ENCODE measurements around the gene LOXHD1.

The LOXHD1 gene

DNA sequence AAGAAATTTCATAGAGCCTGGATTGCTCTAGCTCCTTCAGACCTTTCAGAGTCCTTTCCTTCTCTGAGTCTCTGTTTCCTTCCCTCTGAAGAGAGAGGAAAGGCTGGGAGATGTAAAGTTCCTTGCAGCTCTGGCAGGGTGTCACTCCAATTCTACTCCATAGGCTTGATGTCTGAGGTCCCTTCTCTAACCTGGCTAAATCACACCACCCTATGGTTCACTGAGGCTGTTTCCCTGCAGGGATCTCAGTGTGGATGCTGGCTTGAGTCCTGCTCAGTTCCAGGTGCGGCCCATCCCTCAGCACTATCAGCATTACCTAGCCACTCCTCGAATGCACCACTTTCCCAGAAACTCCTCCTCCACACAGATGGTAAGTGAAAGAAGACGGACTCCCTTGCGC is 209.7 kb downstream of the LOXHD1 start:
- no peak for DNase-seq (ENCODE audit: low spot score)

DNA sequence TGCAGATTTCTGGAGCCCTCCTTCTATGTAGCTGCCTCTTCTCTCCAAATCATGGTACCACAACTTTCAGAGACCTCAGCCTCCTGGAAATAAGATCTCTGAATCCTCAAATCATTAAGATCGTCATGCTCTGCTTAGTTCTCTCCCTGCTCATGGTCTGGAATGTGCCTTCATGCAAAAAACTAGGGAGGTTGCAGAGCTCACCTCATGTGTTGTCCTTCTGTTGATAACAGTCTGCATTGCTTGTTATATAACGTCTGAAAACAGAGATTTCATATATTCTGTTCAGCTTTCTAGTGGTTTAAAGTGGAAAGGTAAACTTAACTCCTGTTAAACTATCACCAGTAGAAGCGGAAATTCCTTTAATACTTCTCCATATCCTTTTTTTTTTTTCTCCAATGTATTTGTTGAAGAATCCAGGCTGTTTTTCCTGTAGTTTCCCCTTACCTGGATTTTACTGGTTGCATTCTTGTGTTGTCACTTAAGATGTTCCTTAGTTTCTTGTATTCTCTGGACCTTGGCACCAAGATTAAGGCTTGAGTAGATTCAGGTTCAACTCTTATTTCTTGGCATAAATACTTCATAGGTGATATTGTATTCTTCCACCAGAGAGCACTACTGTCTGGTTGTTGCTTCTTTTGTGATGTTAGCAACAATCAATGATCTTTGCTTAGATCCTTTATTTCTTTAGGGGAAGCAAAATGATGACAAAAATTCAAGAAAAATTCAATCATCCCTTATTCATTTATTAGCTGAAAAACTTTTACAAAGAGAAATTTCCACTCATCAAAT is 211.3 kb downstream of the LOXHD1 start:
- DNase-seq (ENCODE audit: low spot score) = no peak

DNA sequence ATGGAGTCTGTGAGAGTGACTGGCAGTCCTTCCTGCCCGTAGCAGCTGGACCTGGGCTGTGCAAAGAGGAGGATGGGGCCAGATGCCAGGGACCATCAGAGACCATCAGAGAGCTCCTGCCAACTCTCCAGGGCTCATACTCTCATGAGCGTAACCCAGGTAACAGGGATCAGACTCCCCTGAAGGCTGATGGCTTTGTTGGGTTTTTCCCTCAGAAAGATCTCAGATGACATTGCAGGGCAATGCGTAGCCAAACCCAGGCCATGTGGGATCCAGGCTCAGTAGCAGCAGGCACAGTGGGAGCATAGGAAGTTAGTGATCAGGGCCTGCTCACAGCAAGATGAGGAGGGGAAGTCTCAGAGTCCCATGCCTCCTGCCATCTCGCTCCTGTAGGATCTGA is 218.0 kb downstream of the LOXHD1 start:
- no peak for DNase-seq (ENCODE audit: low spot score)

DNA sequence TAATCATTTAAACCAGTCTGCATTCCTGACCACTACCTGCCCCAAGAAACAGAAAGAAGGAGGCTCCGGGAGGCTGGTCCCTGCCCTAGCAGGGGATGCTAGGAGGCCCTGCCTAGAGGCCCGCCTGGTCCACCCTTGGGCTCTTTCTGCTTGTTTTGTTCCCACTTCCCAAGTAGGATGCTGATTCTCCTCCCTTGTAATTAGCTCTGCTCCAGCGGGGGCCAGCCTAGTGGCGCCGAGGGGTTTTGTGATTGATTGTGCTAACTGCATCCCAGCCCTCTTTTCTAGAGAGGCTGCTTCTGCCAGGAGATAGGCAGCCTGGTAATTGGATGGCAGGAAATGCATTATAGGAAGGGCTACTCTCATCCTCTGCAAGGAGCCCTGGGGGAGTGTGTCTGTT is 220.0 kb downstream of the LOXHD1 start:
- no peak for DNase-seq (ENCODE audit: low spot score)

DNA sequence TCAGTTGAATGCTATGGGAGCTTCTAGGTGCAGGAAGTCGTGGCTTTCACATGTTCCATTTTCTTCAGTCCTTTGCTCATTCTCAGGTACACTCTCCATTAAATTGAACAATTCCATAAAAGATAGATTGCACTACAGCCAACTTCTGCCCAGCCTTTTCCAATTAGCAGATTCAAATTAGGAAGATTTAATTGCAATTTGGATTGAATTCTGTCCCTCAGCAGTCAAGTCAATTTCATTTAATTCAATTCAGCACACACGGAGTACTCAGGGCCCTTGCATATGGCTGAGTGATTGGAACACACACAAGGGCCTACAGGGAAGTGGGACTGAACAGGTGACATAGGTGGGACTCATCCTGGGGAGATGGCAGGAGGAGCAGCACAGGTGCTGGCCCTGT is 220.4 kb downstream of the LOXHD1 start:
- DNase-seq (ENCODE audit: low spot score) = no peak

DNA sequence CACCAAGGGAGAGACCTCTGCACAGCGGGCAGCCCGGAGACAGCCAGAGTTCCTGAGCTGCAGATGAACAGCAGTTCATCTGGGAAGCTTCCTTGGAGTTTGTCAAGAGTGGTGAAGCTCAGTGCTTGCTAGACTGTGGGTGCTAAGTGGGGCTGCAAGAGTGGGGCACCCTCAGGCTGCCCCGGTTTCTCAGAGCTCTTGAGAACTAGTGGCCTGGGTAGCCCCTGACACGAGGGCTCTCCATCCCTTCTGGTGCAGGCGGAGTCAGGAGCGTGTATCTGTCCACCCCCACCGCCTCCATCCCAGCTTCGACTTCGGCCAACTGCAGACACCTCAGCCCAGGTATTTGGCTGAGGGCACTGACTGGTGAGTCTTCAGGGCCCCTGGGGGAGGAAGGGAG is 222.0 kb downstream of the LOXHD1 start:
- no peak for DNase-seq (ENCODE audit: low spot score)

DNA sequence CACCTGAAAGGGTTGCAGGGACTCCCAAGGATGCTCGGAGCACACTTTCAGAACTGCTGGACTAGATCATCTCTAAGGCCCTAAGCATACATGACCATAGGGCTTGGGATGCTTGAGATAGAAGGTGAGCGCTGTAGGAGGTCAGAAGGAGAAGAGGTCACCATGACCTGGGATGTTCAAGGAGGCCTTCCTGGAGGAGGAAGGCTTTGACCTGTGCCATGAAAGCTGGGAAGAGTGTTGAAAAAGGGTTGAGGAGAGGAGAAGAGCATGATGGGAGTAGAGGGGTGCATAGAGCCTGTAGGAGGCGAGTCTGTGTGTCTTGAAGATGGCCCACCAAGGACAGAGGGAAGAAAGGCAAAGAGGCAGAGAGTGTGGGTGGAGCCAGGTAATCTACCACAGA is 222.4 kb downstream of the LOXHD1 start:
- DNase-seq (ENCODE audit: low spot score) = no peak

DNA sequence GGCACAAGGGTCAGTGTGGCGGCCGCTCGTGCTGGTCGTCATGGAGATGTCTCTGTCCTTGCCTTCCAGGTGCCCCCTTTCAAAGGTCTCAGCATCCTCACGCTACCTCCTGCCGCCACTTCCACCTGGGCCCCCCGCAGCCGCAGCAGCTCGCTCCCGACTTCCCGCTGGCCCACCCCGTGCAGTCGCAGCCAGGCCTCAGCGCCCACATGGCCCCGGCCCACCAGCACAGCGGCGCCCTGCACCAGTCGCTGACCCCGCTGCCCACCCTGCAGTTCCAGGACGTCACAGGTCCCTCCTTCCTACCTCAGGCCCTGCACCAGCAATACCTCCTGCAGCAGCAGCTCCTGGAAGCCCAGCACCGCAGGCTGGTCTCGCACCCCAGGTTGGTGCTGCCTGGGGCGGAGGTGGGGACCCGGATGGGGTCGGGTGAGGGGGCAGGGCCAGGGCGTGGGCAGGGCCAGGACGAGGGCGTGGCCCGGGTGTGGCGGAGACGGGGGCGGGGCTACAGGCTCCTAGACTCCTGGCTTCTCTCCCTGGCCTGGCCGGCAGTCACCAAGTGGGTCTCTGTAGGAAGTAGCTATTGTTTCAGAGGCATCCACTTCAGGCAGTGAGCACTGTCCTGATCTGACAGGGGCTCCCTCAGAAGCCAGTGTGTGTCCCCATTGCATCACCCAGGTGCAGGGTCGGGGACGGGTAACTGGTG is 223.7 kb downstream of the LOXHD1 start:
- no peak for DNase-seq (ENCODE audit: low spot score)

DNA sequence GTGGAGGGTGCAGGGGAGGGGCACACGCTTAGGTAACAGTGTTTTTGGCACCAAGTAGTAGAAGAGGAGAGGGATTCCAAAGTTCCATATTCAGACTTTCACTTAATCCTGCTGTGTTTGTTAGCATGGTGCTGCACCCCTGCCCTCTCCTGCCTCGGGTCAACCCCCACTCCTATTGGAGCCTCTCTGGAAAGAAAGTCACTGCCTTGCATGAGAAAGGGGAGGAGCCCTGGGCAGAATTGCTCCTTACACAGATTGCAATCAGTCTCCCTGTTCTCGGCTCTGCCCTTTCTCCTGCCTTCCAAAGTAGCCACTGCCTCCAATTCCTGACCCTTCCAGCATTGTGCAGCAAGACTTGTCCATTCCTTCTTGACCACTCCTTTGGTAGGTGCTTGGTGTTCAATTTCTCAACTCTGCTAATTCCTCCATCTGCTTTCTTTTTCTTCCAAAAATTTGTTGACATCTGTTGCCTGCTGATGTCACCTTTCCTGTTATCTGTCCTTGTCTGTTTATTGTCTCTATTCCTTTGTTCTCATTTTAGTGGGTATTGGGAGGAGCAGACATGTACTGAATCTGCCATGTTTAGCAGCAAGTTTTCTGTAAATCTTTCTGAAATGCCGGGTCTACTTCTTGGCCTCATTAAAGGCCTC is 225.4 kb downstream of the LOXHD1 start:
- no peak for DNase-seq (ENCODE audit: low spot score)

DNA sequence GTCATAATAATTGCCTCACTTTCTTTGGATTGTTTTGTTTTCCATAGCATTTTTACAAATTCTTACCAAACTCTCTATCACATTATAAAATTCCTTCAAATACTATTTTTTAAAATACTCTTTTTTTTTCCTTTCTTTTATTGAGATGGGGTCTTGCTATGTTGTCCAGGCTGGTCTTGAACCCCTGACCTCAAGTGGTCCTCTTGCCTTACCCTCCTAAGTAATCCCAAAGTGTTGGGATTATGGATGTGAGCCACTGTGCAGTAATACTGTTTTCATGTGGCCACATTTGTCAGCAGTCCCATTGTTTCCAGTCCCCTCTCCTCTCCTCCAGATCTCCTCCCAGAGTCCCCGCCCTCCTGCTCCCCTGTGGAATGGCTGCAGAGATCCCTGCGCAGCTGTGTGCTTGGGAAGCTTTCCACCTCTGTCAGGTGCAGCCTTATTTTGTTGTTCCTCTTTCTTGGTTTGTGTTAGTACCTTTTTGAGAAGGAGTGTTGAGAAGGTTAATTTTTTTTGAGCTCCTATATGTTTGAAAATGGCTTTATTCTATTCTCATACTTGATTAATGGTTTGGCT is 227.3 kb downstream of the LOXHD1 start:
- no peak for DNase-seq (ENCODE audit: low spot score)

DNA sequence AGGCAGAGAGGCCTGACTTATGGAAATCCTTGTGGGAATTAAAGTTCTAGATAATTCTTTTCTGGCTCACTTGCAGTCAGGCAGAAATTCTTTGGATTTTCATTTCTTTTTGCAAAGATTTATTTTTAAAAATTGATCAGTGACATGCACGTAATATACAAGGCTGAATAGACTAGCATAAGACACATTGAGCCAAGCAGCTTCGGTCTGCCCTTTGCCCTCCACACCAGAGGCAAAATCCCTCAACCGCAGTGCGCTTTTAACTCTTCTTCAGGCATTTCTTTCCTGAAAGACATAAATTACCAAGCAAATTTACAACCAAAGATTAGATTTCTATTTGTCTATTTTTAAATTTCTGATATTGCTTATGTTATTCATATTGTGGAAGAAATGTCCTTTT is 227.9 kb downstream of the LOXHD1 start:
- no peak for DNase-seq (ENCODE audit: low spot score)

DNA sequence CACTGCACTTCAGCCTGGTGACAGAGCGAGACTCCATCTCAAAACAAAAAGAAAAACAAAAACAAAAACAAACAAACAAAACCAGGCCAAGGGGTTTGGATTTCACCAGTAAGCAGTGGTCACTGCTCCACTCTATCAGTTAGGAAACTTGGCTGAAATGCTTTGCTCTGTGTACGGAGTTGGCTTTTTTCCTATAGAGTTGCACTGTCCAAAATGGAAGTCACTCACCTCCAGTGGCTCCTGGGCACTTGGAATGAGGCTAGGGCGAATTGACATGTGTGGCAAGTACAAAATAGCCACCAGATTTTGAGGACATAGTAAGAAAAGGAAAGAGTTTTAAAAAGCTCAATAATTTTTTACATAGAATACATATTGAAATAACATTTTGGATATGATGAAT is 228.7 kb downstream of the LOXHD1 start:
- no peak for DNase-seq (ENCODE audit: low spot score)

DNA sequence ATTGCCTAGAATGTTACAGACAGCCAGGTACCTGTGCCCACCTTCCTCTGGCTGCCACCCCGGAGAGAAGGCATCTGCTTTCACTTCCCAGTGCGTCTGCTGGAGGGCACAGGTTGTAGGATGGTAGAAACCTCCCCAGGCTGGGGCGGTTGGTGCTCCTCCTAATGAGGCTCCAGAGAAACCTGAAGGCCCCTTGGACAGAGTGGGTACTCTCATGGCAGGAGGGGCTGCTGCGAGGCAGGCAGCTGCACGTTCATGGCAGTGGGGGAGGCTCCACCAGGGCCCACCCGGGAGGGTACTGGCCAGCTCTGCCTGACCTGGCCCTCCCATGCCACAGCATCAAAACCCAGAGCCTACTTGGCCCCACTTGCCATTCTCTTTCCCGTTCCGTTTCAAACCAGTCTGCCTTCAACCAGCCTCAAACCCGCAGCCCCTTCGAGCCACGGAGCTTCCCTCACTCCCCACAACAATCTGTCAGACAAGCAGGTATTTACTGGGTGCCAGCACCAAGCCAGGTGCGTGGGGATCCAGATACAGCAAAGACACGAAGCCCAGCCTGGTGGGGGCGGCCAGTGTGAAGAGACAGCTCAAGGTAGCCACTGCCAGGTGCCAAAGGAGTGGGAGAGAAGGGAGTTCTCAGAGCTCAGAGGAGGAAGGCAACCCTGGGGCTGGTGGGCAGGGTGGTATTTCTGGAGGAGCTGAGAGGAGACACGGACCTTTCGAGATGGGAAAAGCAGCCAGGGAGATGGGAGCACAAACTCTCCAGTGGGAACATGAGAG is 229.6 kb downstream of the LOXHD1 start:
- DNase-seq (ENCODE audit: low spot score) = no peak

Measured in activated CD4-positive, alpha-beta T cell treated with anti-CD3 and anti-CD28 coated beads, Interleukin-2, Interleukin-4, amounts not matched to agents 100 ng/mL and 50 ng/mL, durations not matched to agents 16 hours and 8 hours (primary cell).